ENCODE measurements around the gene RAB1B.

The RAB1B gene

GRCh38 chr11:66232769-66233168 is 35.7 kb upstream of the RAB1B start:
- no peak overlapping the region for H3K4me3 ChIP-seq (replicated peaks; ENCODE audit: low read depth, low read length)
- peaks cover 35% of the 10 kb centered on the region for H3K36me3 ChIP-seq (ENCODE audit: control insufficient read depth, insufficient read depth, low read length)
- no peak for TF ChIP-seq CTCF (IDR thresholded peaks at IDR 0.05; ENCODE audit: insufficient read depth, low read length, poor library complexity, severe bottlenecking)
- no peaks in the 10 kb centered on the region for H3K27me3 ChIP-seq (replicated peaks; ENCODE audit: control insufficient read depth, insufficient read depth, low read length)
- no peak for DNase-seq (ENCODE audit: extremely low read depth, insufficient read length)

- no peaks in the 10 kb centered on the region for H3K27me3 ChIP-seq (replicated peaks; ENCODE audit: control insufficient read depth, insufficient read depth, low read length)
- H3K4me3 ChIP-seq (replicated peaks; ENCODE audit: low read depth, low read length): no peak overlapping the region
- no peak for TF ChIP-seq CTCF (IDR thresholded peaks at IDR 0.05; ENCODE audit: insufficient read depth, low read length, poor library complexity, severe bottlenecking)
- H3K36me3 ChIP-seq (ENCODE audit: control insufficient read depth, insufficient read depth, low read length): peaks cover 32% of the 10 kb centered on the region
- DNase-seq (ENCODE audit: extremely low read depth, insufficient read length): no peak
Observed at GRCh38 chr11:66233301-66233700, 35.1 kb upstream of the RAB1B start.

GRCh38 chr11:66235141-66235540 is 33.3 kb upstream of the RAB1B start:
- no peaks in the 10 kb centered on the region for H3K27me3 ChIP-seq (replicated peaks; ENCODE audit: control insufficient read depth, insufficient read depth, low read length)
- no peak for TF ChIP-seq CTCF (IDR thresholded peaks at IDR 0.05; ENCODE audit: insufficient read depth, low read length, poor library complexity, severe bottlenecking)
- no peak for DNase-seq (ENCODE audit: extremely low read depth, insufficient read length)
- peaks cover 40% of the 10 kb centered on the region for H3K36me3 ChIP-seq (ENCODE audit: control insufficient read depth, insufficient read depth, low read length)
- no peak overlapping the region for H3K4me3 ChIP-seq (replicated peaks; ENCODE audit: low read depth, low read length)

GRCh38 chr11:66237867-66238266 is 30.6 kb upstream of the RAB1B start:
- TF ChIP-seq CTCF (IDR thresholded peaks at IDR 0.05; ENCODE audit: insufficient read depth, low read length, poor library complexity, severe bottlenecking): no peak
- H3K27me3 ChIP-seq (replicated peaks; ENCODE audit: control insufficient read depth, insufficient read depth, low read length): no peaks in the 10 kb centered on the region
- H3K36me3 ChIP-seq (ENCODE audit: control insufficient read depth, insufficient read depth, low read length): peaks cover 35% of the 10 kb centered on the region
- no peak overlapping the region for H3K4me3 ChIP-seq (replicated peaks; ENCODE audit: low read depth, low read length)
- DNase-seq (ENCODE audit: extremely low read depth, insufficient read length): no peak

GRCh38 chr11:66238786-66239413 is 29.5 kb upstream of the RAB1B start:
- H3K27me3 ChIP-seq (replicated peaks; ENCODE audit: control insufficient read depth, insufficient read depth, low read length): no peaks in the 10 kb centered on the region
- no peak for DNase-seq (ENCODE audit: extremely low read depth, insufficient read length)
- peaks cover 36% of the 10 kb centered on the region for H3K36me3 ChIP-seq (ENCODE audit: control insufficient read depth, insufficient read depth, low read length)
- no peak overlapping the region for H3K4me3 ChIP-seq (replicated peaks; ENCODE audit: low read depth, low read length)
- no peak for TF ChIP-seq CTCF (IDR thresholded peaks at IDR 0.05; ENCODE audit: insufficient read depth, low read length, poor library complexity, severe bottlenecking)

- Histone ChIP-seq H3K27me3 (replicated peaks; ENCODE audit: control insufficient read depth, insufficient read depth, low read length) (no peaks in the 10 kb centered on the region), H3K36me3 (ENCODE audit: control insufficient read depth, insufficient read depth, low read length) (peaks cover 39% of the 10 kb centered on the region), H3K4me3 (replicated peaks; ENCODE audit: low read depth, low read length) (no peak overlapping the region)
- no peak for DNase-seq (ENCODE audit: extremely low read depth, insufficient read length)
- no peak for TF ChIP-seq CTCF (IDR thresholded peaks at IDR 0.05; ENCODE audit: insufficient read depth, low read length, poor library complexity, severe bottlenecking)
Observed at GRCh38 chr11:66239511-66239910, 28.9 kb upstream of the RAB1B start.

Data from GM06990 (cell line).